Prostate gland (tissue), 2 donors: ENCODE data around the gene PTPRG. TPM values are rescaled to one million over a fixed set of nuclear protein-coding genes. Genes with fewer than 3 reads are reported as not detected.

Source experiments
- DNase-seq: peaks from one replicate; pipeline ENCODE4 v3.0.0-alpha.2; 2019; ENCODE audit warnings: low spot score
- H3K27ac ChIP-seq, 2 donors: fragments of 200-600 bp; sonication (generic); 2 replicates each; pipeline ENCODE4 v1.5.1; 2017 to 2019
- H3K27me3 ChIP-seq: fragments of 200-600 bp; sonication (generic); replicated peaks from 2 replicates; pipeline ENCODE4 v1.5.1; 2019; ENCODE audit not compliant: insufficient read depth
- H3K36me3 ChIP-seq, 2 donors: fragments of 200-600 bp; sonication (generic); 1 replicate in 1 of 2; 2 replicates in 1 of 2; pipeline versions ENCODE4 v1.5.1 to v1.8.1; 2017 to 2019
- H3K4me1 ChIP-seq: fragments of 200-600 bp; sonication (generic); replicated peaks from 2 replicates; pipeline ENCODE4 v1.5.1; 2019
- H3K4me3 ChIP-seq, 2 donors: fragments of 200-600 bp; sonication (generic); 2 replicates each; pipeline ENCODE4 v1.5.1; 2017 to 2019
- H3K9me3 ChIP-seq: fragments of 200-600 bp; sonication (generic); 2 replicates; pipeline ENCODE4 v1.5.1; 2017
- POLR2A ChIP-seq: fragments of 450-650 bp; IDR thresholded peaks from one replicate; pipeline ENCODE4 v1.6.1; 2016; ENCODE audit warnings: antibody characterized with exemption, mild to moderate bottlenecking
- POLR2AphosphoS5 ChIP-seq: sonication (generic); formaldehyde crosslinking; IDR thresholded peaks from one replicate; pipeline ENCODE4 v1.6.1; 2017; ENCODE audit warnings: antibody characterized with exemption
- WGBS: methylation state at CpG from one replicate; pipeline ENCODE4 v1.1.5; 2018; 5-methylcytosine and 5-hydroxymethylcytosine counted together
- intact Hi-C: fragments of 100-400 bp; cut with DNase I; formaldehyde crosslinking; loops from one replicate; pipeline ENCODE4 v1.14.2; 2022
- total RNA-seq, 2 donors: library from RNA; depleted of rRNA; stranded (reverse); fragments of >200 nt; gene quantifications; one replicate each; pipeline ENCODE4 v1.1.0, GENCODE V29; 2016
- TF ChIP-seq, protein P1 (sequence below), 4 experiments: fragments of 200-600 bp in 2 of 4; fragments of 450-650 bp in 2 of 4; sonication (generic) in 2 of 4; IDR thresholded peaks; 1 replicate in 3 of 4; 2 replicates in 1 of 4; pipeline ENCODE4 v1.5.1; 2016 to 2019; ENCODE audit warnings: antibody characterized with exemption in 4 of 4, mild to moderate bottlenecking in 2 of 4, moderate library complexity in 2 of 4

PTPRG gene
- total RNA-seq, 2 donors from 2014 or later: 22.0 to 78.6 TPM

DNA sequence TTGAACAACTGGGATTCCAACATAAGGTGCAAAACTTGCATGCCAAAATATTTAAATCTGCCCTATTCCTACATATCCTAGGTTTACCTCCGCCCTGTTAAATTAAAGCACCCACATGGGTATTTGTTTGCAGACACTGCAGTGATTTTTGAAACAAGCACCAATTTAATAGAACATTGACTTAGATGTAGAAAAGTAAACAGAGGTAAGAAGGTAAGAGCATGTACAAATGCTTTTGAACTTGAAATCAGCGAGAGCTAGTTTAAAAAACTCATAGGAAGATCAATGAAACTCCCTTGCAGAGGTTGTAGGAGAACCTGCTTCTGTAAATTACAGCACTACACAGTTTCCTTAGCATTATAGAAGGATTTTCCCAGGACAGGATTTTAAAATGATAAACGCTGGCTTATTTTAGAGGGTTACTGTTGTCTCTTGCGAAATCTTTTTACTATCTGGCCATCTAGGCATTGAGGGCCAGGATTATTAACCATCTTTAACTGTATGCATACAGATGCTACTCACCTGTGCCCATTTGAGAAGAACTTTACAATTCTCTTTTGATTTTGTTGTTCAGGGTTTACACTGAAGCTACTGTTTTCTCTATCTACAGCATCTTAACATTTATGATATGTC is 527.2 kb downstream of the PTPRG start:
- no peaks in the 10 kb centered on the region for H3K36me3 ChIP-seq
- H3K4me1 ChIP-seq: peaks cover 4% of the 10 kb centered on the region
- TF ChIP-seq POLR2AphosphoS5: no peak
- H3K27me3 ChIP-seq: no peaks in the 10 kb centered on the region
- intact Hi-C loops: no loop called here
- H3K4me3 ChIP-seq: no peak overlapping the region
- no peak overlapping the region for H3K27ac ChIP-seq
- no peaks in the 10 kb centered on the region for H3K9me3 ChIP-seq
- no peak for DNase-seq
- 48% methylated on average over 4 of the region's 4 CpGs for WGBS

DNA sequence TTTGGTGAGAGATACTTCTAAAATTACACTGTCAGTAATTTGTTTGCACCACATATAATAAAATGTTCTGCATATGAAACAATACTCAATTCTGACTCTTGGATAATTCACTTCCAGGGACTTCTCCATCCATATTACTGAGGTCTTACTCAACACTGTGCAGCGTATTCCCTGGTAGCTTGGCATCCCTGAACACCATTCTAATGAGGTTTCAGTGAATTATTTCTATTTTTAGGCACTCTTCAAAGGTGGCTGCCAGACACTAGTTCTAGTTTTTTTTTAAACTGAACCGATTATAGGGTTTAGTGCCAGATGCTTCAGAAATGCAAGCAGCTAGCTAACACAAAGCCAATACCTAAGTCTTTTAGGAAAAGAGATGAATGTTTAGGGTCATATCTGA is 528.7 kb downstream of the PTPRG start:
- WGBS: 63% methylated on average over 2 of the region's 2 CpGs
- intact Hi-C loops: loop anchor here (10.0 kb wide), 1 partner anchor 215 kb away; no protein-coding TSS in a partner anchor
- H3K36me3 ChIP-seq: no peaks in the 10 kb centered on the region
- TF ChIP-seq, protein P1, sequence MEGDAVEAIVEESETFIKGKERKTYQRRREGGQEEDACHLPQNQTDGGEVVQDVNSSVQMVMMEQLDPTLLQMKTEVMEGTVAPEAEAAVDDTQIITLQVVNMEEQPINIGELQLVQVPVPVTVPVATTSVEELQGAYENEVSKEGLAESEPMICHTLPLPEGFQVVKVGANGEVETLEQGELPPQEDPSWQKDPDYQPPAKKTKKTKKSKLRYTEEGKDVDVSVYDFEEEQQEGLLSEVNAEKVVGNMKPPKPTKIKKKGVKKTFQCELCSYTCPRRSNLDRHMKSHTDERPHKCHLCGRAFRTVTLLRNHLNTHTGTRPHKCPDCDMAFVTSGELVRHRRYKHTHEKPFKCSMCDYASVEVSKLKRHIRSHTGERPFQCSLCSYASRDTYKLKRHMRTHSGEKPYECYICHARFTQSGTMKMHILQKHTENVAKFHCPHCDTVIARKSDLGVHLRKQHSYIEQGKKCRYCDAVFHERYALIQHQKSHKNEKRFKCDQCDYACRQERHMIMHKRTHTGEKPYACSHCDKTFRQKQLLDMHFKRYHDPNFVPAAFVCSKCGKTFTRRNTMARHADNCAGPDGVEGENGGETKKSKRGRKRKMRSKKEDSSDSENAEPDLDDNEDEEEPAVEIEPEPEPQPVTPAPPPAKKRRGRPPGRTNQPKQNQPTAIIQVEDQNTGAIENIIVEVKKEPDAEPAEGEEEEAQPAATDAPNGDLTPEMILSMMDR (IDR thresholded peaks at IDR 0.05): no peak
- TF ChIP-seq POLR2AphosphoS5 (no peak), POLR2A (no peak)
- no peak overlapping the region for H3K27ac ChIP-seq
- no peaks in the 10 kb centered on the region for H3K27me3 ChIP-seq
- peaks cover 4% of the 10 kb centered on the region for H3K4me1 ChIP-seq
- H3K9me3 ChIP-seq: no peaks in the 10 kb centered on the region
- DNase-seq: no peak
- no peak overlapping the region for H3K4me3 ChIP-seq

DNA sequence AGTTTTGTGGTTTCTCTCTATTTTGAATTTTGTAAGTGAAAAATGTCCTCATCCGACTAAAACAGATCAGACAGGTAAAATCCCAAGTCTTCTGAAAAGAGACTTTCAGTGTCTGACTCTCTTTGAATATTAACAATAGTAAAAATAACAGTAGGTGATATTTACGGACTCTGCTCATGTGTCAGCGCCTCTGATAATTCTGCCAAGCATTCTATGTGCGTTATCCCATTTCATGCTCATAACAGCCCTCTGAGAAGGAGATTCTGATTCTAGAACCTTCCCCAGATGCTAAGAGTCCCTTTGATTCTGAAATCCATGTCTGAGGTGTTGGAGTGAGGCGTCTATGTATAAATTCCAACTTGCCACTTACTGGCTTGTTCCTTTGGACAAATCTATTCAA is 529.1 kb downstream of the PTPRG start:
- DNase-seq: no peak
- TF ChIP-seq, protein P1 (IDR thresholded peaks at IDR 0.05): no peak
- TF ChIP-seq POLR2AphosphoS5 (no peak), POLR2A (no peak)
- no peaks in the 10 kb centered on the region for H3K9me3 ChIP-seq
- intact Hi-C loops: loop anchor here (10.0 kb wide), 1 partner anchor 216 kb away; no protein-coding TSS in a partner anchor
- H3K36me3 ChIP-seq: no peaks in the 10 kb centered on the region
- no peak overlapping the region for H3K4me3 ChIP-seq
- H3K27me3 ChIP-seq: no peaks in the 10 kb centered on the region
- peaks cover 4% of the 10 kb centered on the region for H3K4me1 ChIP-seq
- H3K27ac ChIP-seq: no peak overlapping the region
- 92% methylated on average over 5 of the region's 5 CpGs for WGBS

DNA sequence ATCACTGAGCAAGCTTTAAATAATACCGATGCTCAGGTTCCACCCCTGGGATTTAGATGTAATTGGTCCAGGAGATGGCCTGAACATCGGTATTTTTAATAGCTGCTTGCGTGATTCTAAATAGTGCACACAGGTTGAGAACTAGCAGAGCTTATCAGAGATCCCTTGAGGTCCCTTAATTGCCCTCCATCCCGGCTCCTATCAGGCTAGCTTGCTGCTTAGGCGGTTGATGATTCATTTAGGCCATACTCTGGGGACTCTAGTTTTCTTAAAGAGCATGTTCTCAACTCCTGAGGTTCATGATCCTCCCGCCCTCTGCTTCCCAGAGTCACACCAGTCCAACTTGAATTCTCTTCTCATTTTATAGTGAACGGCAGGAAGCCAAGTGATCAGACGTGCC is 531.7 kb downstream of the PTPRG start:
- H3K27ac ChIP-seq: no peak overlapping the region
- intact Hi-C loops: loop anchor here (10.0 kb wide), 1 partner anchor 218 kb away; no protein-coding TSS in a partner anchor
- no peak overlapping the region for H3K4me3 ChIP-seq
- WGBS: 91% methylated on average over 8 of the region's 8 CpGs
- H3K27me3 ChIP-seq: no peaks in the 10 kb centered on the region
- no peaks in the 10 kb centered on the region for H3K36me3 ChIP-seq
- no peak for DNase-seq
- TF ChIP-seq POLR2A: no peak
- TF ChIP-seq, protein P1 (IDR thresholded peaks at IDR 0.05): no peak
- no peak for TF ChIP-seq POLR2AphosphoS5
- no peaks in the 10 kb centered on the region for H3K9me3 ChIP-seq
- H3K4me1 ChIP-seq: peaks cover 4% of the 10 kb centered on the region

DNA sequence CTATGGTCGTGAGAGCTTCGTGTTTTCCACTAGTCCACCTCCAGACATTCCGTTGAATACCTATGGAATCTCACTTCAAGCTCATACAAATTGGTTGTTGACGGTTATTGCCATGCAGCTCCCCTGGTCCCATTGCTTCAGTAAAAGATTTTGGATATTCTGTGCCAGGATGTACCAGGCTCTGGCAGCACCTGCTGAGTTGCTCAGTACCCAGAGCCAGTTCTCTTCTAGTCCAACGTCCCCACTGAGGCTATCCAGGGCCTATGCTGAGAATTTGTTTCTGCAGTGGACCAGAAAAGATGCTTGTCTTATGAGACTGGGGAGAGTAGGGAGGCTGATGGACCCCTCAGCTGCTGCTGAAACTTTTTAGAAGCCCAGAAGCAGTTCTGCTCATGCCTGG is 533.1 kb downstream of the PTPRG start:
- Histone ChIP-seq H3K27me3 (no peaks in the 10 kb centered on the region), H3K4me3 (no peak overlapping the region), H3K27ac (no peak overlapping the region), H3K36me3 (no peaks in the 10 kb centered on the region), H3K4me1 (no peaks in the 10 kb centered on the region), H3K9me3 (no peaks in the 10 kb centered on the region)
- WGBS: 90% methylated on average over 5 of the region's 5 CpGs
- no peak for DNase-seq
- intact Hi-C loops: loop anchor here (10.0 kb wide), 1 partner anchor 220 kb away; no protein-coding TSS in a partner anchor
- no peak for TF ChIP-seq POLR2AphosphoS5
- TF ChIP-seq POLR2A: no peak
- TF ChIP-seq, protein P1 (IDR thresholded peaks at IDR 0.05): no peak
